ENCODE results near the gene SALL4. TPM values are rescaled to one million over a fixed set of nuclear protein-coding genes. Genes with fewer than 3 reads are reported as not detected.

Gene SALL4
- total RNA-seq, 2 donors from 2014 or later: 0.13 to 0.35 TPM

- H3K4me3 ChIP-seq: no peak overlapping the region
- no peaks in the 10 kb centered on the region for H3K36me3 ChIP-seq
- H3K4me1 ChIP-seq: no peaks in the 10 kb centered on the region
- H3K27me3 ChIP-seq: no peaks in the 10 kb centered on the region
- intact Hi-C loops (cut with DNase I): no loop called here
- no peak for TF ChIP-seq CTCF (IDR thresholded peaks at IDR 0.05)
- H3K9me3 ChIP-seq: no peaks in the 10 kb centered on the region
- no peak for DNase-seq
- no peak overlapping the region for H3K9ac ChIP-seq (ENCODE audit: low read depth in 2 of 2, low read length in 2 of 2)
- no peak overlapping the region for H3K27ac ChIP-seq
Measured at GRCh38 chr20:51810155-51811041, 8.1 kb upstream of the SALL4 start.

GRCh38 chr20:51807720-51808250 lies 5.5 kb upstream of the SALL4 start:
- no peak for DNase-seq
- Histone ChIP-seq H3K36me3 (no peaks in the 10 kb centered on the region), H3K9me3 (no peaks in the 10 kb centered on the region), H3K9ac (ENCODE audit: low read depth in 2 of 2, low read length in 2 of 2) (no peak overlapping the region), H3K4me1 (no peaks in the 10 kb centered on the region), H3K27me3 (no peaks in the 10 kb centered on the region), H3K4me3 (no peak overlapping the region), H3K27ac (no peak overlapping the region)
- intact Hi-C loops (cut with DNase I): no loop called here
- no peak for TF ChIP-seq CTCF (IDR thresholded peaks at IDR 0.05)

GRCh38 chr20:51804754-51805153 lies 2.4 kb upstream of the SALL4 start:
- H3K9me3 ChIP-seq: no peaks in the 10 kb centered on the region
- intact Hi-C loops (cut with DNase I): no loop called here
- H3K4me3 ChIP-seq: no peak overlapping the region
- H3K9ac ChIP-seq (ENCODE audit: low read depth in 2 of 2, low read length in 2 of 2): no peak overlapping the region
- no peak overlapping the region for H3K27ac ChIP-seq
- H3K4me1 ChIP-seq: peaks cover 6% of the 10 kb centered on the region
- no peaks in the 10 kb centered on the region for H3K36me3 ChIP-seq
- no peak for DNase-seq
- peaks cover 26% of the 10 kb centered on the region for H3K27me3 ChIP-seq
- TF ChIP-seq CTCF (IDR thresholded peaks at IDR 0.05): no peak

GRCh38 chr20:51803148-51803854 lies 980 bp upstream of the SALL4 start:
- DNase-seq: no peak
- Histone ChIP-seq H3K36me3 (no peaks in the 10 kb centered on the region), H3K4me1 (peaks cover 6% of the 10 kb centered on the region), H3K27me3 (peaks cover 27% of the 10 kb centered on the region), H3K4me3 (no peak overlapping the region), H3K27ac (no peak overlapping the region), H3K9ac (ENCODE audit: low read depth in 2 of 2, low read length in 2 of 2) (no peak overlapping the region), H3K9me3 (no peaks in the 10 kb centered on the region)
- no peak for TF ChIP-seq CTCF (IDR thresholded peaks at IDR 0.05)
- intact Hi-C loops (cut with DNase I): no loop called here

- intact Hi-C loops (cut with DNase I): no loop called here
Measured at GRCh38 chr20:51801823-51802123, 548 bp downstream of the SALL4 start.

More at GRCh38 chr20:51801823-51802123, 548 bp downstream of the SALL4 start:
- DNase-seq: no peak
- H3K36me3 ChIP-seq: no peaks in the 10 kb centered on the region
- peaks cover 27% of the 10 kb centered on the region for H3K27me3 ChIP-seq
- no peak for TF ChIP-seq CTCF (IDR thresholded peaks at IDR 0.05)
- H3K9me3 ChIP-seq: no peaks in the 10 kb centered on the region
- peaks cover 6% of the 10 kb centered on the region for H3K4me1 ChIP-seq
- no peak overlapping the region for H3K27ac ChIP-seq
- no peak overlapping the region for H3K4me3 ChIP-seq
- H3K9ac ChIP-seq (ENCODE audit: low read depth in 2 of 2, low read length in 2 of 2): peak overlapping the region in 1 of 2 donors; percentile 8

All from colonic mucosa (tissue), 4 donors.